ENCODE results near the gene PLPPR3. TPM values are rescaled to one million over a fixed set of nuclear protein-coding genes. Genes with fewer than 3 reads are reported as not detected.

Gene PLPPR3
- polyA plus RNA-seq, 1 donor (not counting 4 experiments of a cell fraction or from before 2014, with no cell fraction given) = not detected

DNA sequence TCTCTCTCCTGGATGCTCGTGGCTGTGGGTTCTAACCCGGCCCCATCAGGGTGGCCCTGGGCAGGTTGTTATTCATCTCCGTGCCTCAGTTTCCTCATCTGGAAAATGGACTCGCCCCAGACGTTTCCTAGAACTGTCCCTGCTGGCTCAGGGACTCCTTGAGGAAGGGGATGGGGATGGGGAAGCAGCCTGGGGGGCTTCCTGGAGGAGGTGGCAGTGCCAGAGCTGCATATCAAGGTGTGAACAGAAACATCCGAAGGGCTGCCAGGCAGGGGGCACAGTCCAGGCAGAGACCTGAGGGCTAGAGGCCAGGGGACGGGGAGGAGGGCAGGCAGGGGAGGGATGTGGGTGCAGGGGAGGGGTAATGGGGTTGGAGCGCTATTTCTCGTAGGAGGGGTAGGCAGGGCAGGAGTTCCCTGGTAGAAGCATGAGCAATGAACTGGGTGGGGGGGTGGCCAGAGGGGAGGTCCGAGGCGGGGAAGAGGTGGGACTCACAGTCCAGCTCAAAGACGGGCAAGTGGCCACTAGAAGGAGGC is 26.7 kb upstream of the PLPPR3 start:
- Histone ChIP-seq H3K4me3 (ENCODE audit: control insufficient read depth in 2 of 3, extremely low read depth in 1 of 3, insufficient read depth in 2 of 3, low read depth in 1 of 3, low read length in 3 of 3) (no peak overlapping the region), H3K9me3 (ENCODE audit: control insufficient read depth, low read depth, low read length) (no peaks in the 10 kb centered on the region), H3K27ac (ENCODE audit: control insufficient read depth, insufficient read depth, low read length) (no peak overlapping the region), H3K36me3 (ENCODE audit: control insufficient read depth in 2 of 2, extremely low read depth in 1 of 2, insufficient read depth in 2 of 2, low read length in 2 of 2) (no peaks in the 10 kb centered on the region), H2AFZ (ENCODE audit: control insufficient read depth, low read length) (no peak overlapping the region), H4K20me1 (ENCODE audit: control insufficient read depth, extremely low read depth, insufficient read depth, low read length) (peaks cover 4% of the 10 kb centered on the region), H3K4me2 (ENCODE audit: control insufficient read depth, extremely low read depth, insufficient read depth, low read depth, low read length) (no peak overlapping the region), H3K4me1 (ENCODE audit: control insufficient read depth, extremely low read depth, insufficient read depth, low read length) (peaks cover 4% of the 10 kb centered on the region), H3K27me3 (ENCODE audit: control insufficient read depth, extremely low read depth, insufficient read depth, low read length) (peaks cover 58% of the 10 kb centered on the region), H3K79me2 (ENCODE audit: control insufficient read depth, insufficient read depth, low read length) (no peaks in the 10 kb centered on the region), H3K9me1 (ENCODE audit: control insufficient read depth, extremely low read depth, insufficient read depth, low read length) (no peaks in the 10 kb centered on the region), H3K9ac (ENCODE audit: control insufficient read depth, extremely low read depth, insufficient read depth, low read length) (no peak overlapping the region)
- FAIRE-seq (no peak), DNase-seq (ENCODE audit: low read depth, low spot score) (no peak)
- dilution Hi-C loops (cut with MboI; ENCODE audit: extremely low pct_ligation_motif_present, low sequenced_read_pairs) = no loop called here
- TF ChIP-seq EZH2 (IDR thresholded peaks at IDR 0.05; ENCODE audit: low read length) = no peak

DNA sequence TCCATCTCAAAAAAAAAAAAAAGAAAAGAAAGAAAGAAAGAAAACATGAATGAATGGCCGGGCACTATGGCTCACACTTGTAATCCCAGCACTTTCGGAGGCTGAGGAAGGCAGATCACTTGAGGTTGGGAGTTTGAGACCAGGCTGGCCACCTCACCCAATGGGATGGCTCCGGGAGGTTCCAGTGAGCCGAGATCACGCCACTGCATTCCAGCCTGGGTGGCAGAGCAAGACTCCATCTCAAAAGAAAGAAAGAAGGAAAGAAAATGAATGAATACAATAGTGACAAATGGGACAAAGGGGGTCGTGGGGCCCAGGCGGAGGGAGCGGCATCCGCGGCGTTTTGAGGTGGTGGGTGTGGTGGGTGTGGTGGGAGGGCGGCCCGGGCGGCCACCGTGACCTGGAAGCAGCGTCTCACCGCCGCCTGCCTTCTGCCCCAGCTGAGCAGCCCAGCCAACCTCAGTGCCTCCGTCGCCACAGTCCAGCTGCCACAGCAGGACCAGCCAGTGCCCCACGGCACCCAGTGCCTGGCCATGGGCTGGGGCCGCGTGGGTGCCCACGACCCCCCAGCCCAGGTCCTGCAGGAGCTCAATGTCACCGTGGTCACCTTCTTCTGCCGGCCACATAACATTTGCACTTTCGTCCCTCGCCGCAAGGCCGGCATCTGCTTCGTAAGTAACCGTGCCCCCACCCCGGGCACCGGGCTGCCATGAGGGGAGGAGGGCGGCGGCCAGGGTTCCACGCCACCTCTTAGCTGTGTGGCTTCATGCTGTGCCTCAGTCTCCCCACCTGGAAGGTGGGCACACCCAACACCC is 24.2 kb upstream of the PLPPR3 start:
- FAIRE-seq = no peak
- dilution Hi-C loops (cut with MboI; ENCODE audit: extremely low pct_ligation_motif_present, low sequenced_read_pairs) = no loop called here
- no peaks in the 10 kb centered on the region for H3K36me3 ChIP-seq (ENCODE audit: control insufficient read depth in 2 of 2, extremely low read depth in 1 of 2, insufficient read depth in 2 of 2, low read length in 2 of 2)
- no peak overlapping the region for H3K4me3 ChIP-seq (ENCODE audit: control insufficient read depth in 2 of 3, extremely low read depth in 1 of 3, insufficient read depth in 2 of 3, low read depth in 1 of 3, low read length in 3 of 3)
- H2AFZ ChIP-seq (ENCODE audit: control insufficient read depth, low read length) = no peak overlapping the region
- H4K20me1 ChIP-seq (ENCODE audit: control insufficient read depth, extremely low read depth, insufficient read depth, low read length) = peaks cover 4% of the 10 kb centered on the region
- H3K4me2 ChIP-seq (ENCODE audit: control insufficient read depth, extremely low read depth, insufficient read depth, low read depth, low read length) = no peak overlapping the region
- no peaks in the 10 kb centered on the region for H3K9me1 ChIP-seq (ENCODE audit: control insufficient read depth, extremely low read depth, insufficient read depth, low read length)
- H3K79me2 ChIP-seq (ENCODE audit: control insufficient read depth, insufficient read depth, low read length) = no peaks in the 10 kb centered on the region
- no peak for DNase-seq (ENCODE audit: low read depth, low spot score)
- no peak overlapping the region for H3K9ac ChIP-seq (ENCODE audit: control insufficient read depth, extremely low read depth, insufficient read depth, low read length)
- H3K9me3 ChIP-seq (ENCODE audit: control insufficient read depth, low read depth, low read length) = no peaks in the 10 kb centered on the region
- no peak overlapping the region for H3K27ac ChIP-seq (ENCODE audit: control insufficient read depth, insufficient read depth, low read length)
- TF ChIP-seq, protein P1, sequence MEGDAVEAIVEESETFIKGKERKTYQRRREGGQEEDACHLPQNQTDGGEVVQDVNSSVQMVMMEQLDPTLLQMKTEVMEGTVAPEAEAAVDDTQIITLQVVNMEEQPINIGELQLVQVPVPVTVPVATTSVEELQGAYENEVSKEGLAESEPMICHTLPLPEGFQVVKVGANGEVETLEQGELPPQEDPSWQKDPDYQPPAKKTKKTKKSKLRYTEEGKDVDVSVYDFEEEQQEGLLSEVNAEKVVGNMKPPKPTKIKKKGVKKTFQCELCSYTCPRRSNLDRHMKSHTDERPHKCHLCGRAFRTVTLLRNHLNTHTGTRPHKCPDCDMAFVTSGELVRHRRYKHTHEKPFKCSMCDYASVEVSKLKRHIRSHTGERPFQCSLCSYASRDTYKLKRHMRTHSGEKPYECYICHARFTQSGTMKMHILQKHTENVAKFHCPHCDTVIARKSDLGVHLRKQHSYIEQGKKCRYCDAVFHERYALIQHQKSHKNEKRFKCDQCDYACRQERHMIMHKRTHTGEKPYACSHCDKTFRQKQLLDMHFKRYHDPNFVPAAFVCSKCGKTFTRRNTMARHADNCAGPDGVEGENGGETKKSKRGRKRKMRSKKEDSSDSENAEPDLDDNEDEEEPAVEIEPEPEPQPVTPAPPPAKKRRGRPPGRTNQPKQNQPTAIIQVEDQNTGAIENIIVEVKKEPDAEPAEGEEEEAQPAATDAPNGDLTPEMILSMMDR (optimal IDR thresholded peaks at IDR 0.05 in 1 of 3, IDR thresholded peaks at IDR 0.05 in 1 of 3, conservative IDR thresholded peaks at IDR 0.05 in 1 of 3; ENCODE audit: extremely low read depth in 1 of 3, insufficient read depth in 2 of 3, low read length in 3 of 3) = no peak
- no peak for TF ChIP-seq EZH2 (IDR thresholded peaks at IDR 0.05; ENCODE audit: low read length)
- H3K4me1 ChIP-seq (ENCODE audit: control insufficient read depth, extremely low read depth, insufficient read depth, low read length) = peaks cover 4% of the 10 kb centered on the region
- H3K27me3 ChIP-seq (ENCODE audit: control insufficient read depth, extremely low read depth, insufficient read depth, low read length) = peaks cover 48% of the 10 kb centered on the region

All from keratinocyte (primary cell).